B cell (primary cell): ENCODE data around the gene EGF. TPM values are rescaled to one million over a fixed set of nuclear protein-coding genes. Genes with fewer than 3 reads are reported as not detected.

Experiments
- ATAC-seq: fragments of 200-7000 bp; cut with Tn5 transposase; one replicate; pipeline ENCODE4 v1.10.0; 2021; ENCODE audit warnings: low read depth, mild to moderate bottlenecking, moderate number of reproducible peaks, moderate library complexity
- CTCF ChIA-PET: fragments of 350-600 bp; sonication (Branson Sonifier 250); formaldehyde crosslinking; loops from one replicate; lab custom pipeline; 2021; ENCODE audit warnings: antibody characterized with exemption, inconsistent platforms; lab: Charles Lee
- POLR2A ChIA-PET: fragments of 350-600 bp; sonication (Branson Sonifier 250); formaldehyde crosslinking; loops from one replicate; lab custom pipeline; 2021; ENCODE audit warnings: antibody characterized with exemption; lab: Charles Lee
- DNase-seq: peaks from one replicate; pipeline ENCODE4 v3.0.0; 2013
- H2AFZ ChIP-seq: 2 replicates; pipeline ENCODE4 v1.6.1; 2012; ENCODE audit warnings: mild to moderate bottlenecking, low read depth, low read length; ENCODE audit not compliant: insufficient read depth, poor library complexity, severe bottlenecking
- H3K27ac ChIP-seq, 2 donors: 1 replicate in 1 of 2; 2 replicates in 1 of 2; pipeline ENCODE4 v1.5.1; 2012 to 2013; ENCODE audit warnings: low read length in 2 of 2, mild to moderate bottlenecking in 2 of 2, moderate library complexity in 1 of 2
- H3K27me3 ChIP-seq, 4 experiments: fragments of 200-600 bp in 1 of 4; sonication (generic) in 1 of 4; replicated peaks in 1 of 4; 1 replicate in 2 of 4; 2 replicates in 2 of 4; pipeline versions ENCODE4 v1.6.1 to v1.7.0; 2013 to 2016; ENCODE audit warnings: low read length in 3 of 4, mild to moderate bottlenecking in 2 of 4, mixed read lengths in 1 of 4, moderate library complexity in 1 of 4; ENCODE audit not compliant: insufficient read depth in 4 of 4, control insufficient read depth in 3 of 4; ENCODE audit errors: control extremely low read depth in 1 of 4
- H3K36me3 ChIP-seq, 2 experiments: replicated peaks in 1 of 2; 1 replicate in 1 of 2; 2 replicates in 1 of 2; pipeline versions ENCODE4 v1.6.1 to v1.7.1; 2013; ENCODE audit warnings: low read length in 1 of 2; ENCODE audit not compliant: insufficient read depth in 2 of 2, control insufficient read depth in 1 of 2; ENCODE audit errors: control extremely low read depth in 1 of 2, extremely low read depth in 1 of 2
- H3K4me1 ChIP-seq, 2 donors: fragments of 200-600 bp in 1 of 2; sonication (generic) in 1 of 2; 1 replicate in 1 of 2; 2 replicates in 1 of 2; pipeline versions ENCODE4 v1.5.1 to v1.6.1; 2013 to 2017; ENCODE audit warnings: low read length in 2 of 2; ENCODE audit not compliant: control insufficient read depth in 2 of 2, insufficient read depth in 2 of 2
- H3K4me2 ChIP-seq: replicated peaks from 2 replicates; pipeline ENCODE3; 2012; ENCODE audit warnings: mild to moderate bottlenecking, low read depth, low read length; ENCODE audit not compliant: poor library complexity, severe bottlenecking
- H3K4me3 ChIP-seq, 5 experiments: fragments of 200-600 bp in 1 of 5; sonication (generic) in 1 of 5; 1 replicate in 3 of 5; 2 replicates in 2 of 5; pipeline versions ENCODE4 v1.5.1 to v1.7.0; 2011 to 2016; ENCODE audit warnings: low read length in 4 of 5, mild to moderate bottlenecking in 4 of 5, low read depth in 2 of 5, control low read depth in 1 of 5, moderate library complexity in 1 of 5; ENCODE audit not compliant: insufficient read depth in 1 of 5; ENCODE audit errors: control extremely low read depth in 1 of 5, extremely low read depth in 1 of 5
- H3K79me2 ChIP-seq: fragments of 200-600 bp; sonication (generic); one replicate; pipeline ENCODE4 v1.6.0; 2016; ENCODE audit warnings: low read length; ENCODE audit not compliant: control insufficient read depth, insufficient read depth
- H3K9ac ChIP-seq: fragments of 200-600 bp; sonication (generic); 2 replicates; pipeline ENCODE4 v1.6.1; 2017; ENCODE audit warnings: mild to moderate bottlenecking, low read length, moderate library complexity
- H3K9me3 ChIP-seq, 3 donors: one replicate each; pipeline versions ENCODE4 v1.6.1 to v1.7.1; 2013; ENCODE audit warnings: low read length in 2 of 3; ENCODE audit not compliant: control insufficient read depth in 2 of 3, insufficient read depth in 1 of 3; ENCODE audit errors: control extremely low read depth in 1 of 3
- H4K20me1 ChIP-seq: 2 replicates; pipeline ENCODE4 v1.6.0; 2012; ENCODE audit warnings: mild to moderate bottlenecking, low read length; ENCODE audit not compliant: insufficient read depth, control insufficient read depth, poor library complexity, severe bottlenecking
- H3K27ac Mint-ChIP-seq: one replicate; pipeline ENCODE4 v1.8.0; 2021; ENCODE audit warnings: mixed read lengths
- H3K27me3 Mint-ChIP-seq: one replicate; pipeline ENCODE4 v1.8.0; 2021; ENCODE audit warnings: mixed read lengths
- H3K4me1 Mint-ChIP-seq: one replicate; pipeline ENCODE4 v1.8.0; 2021; ENCODE audit warnings: mixed read lengths
- H3K4me3 Mint-ChIP-seq: one replicate; pipeline ENCODE4 v1.8.0; 2021; ENCODE audit warnings: mixed read lengths
- H3K9me3 Mint-ChIP-seq: one replicate; pipeline ENCODE4 v1.8.0; 2022; ENCODE audit warnings: mixed read lengths; ENCODE audit not compliant: insufficient read depth
- CTCF ChIP-seq: fragments of 200-600 bp; IDR thresholded peaks from one replicate; pipeline ENCODE4 v1.8.0; 2022; ENCODE audit warnings: antibody characterized with exemption, mild to moderate bottlenecking
- EZH2 ChIP-seq: IDR thresholded peaks from 2 replicates; pipeline ENCODE4 v1.6.1; 2012; ENCODE audit warnings: borderline replicate concordance, low read depth, mild to moderate bottlenecking, moderate library complexity, low read length; ENCODE audit not compliant: insufficient read depth, poor library complexity, severe bottlenecking
- WGBS: methylation state at CpG from one replicate; pipeline ENCODE4 v1.1.5; 2013; ENCODE audit warnings: missing lambda C conversion rate; ENCODE audit not compliant: insufficient coverage; 5-methylcytosine and 5-hydroxymethylcytosine counted together
- intact Hi-C: fragments of 100-400 bp; cut with micrococcal nuclease; formaldehyde crosslinking; loops from one replicate; pipeline ENCODE4 v1.10.0; 2022
- polyA plus RNA-seq: library from polyadenylated mRNA; depleted of rRNA; stranded (reverse); fragments of >200 nt; gene quantifications from 2 replicates; pipeline ENCODE4 v1.2.3, GENCODE V29; 2012
- total RNA-seq, 2 donors: library from RNA; stranded (reverse); fragments of 120-200 nt in 1 of 2; gene quantifications; 1 replicate in 1 of 2; 2 replicates in 1 of 2; pipeline versions ENCODE4 v1.2.3 to v1.2.4, GENCODE V29; 2013 to 2022

Gene EGF
- total and polyA plus RNA-seq, 2 donors (not counting 1 experiment from before 2014, with no cell fraction given): not detected

- peaks cover 0 to 2% (median 0%) of the 10 kb centered on the region in 4 experiments for H3K27me3 ChIP-seq
- no peak overlapping the region for H3K27ac Mint-ChIP-seq
Observed at GRCh38 chr4:109887071-109887470, 25.6 kb upstream of the EGF start.

DNA sequence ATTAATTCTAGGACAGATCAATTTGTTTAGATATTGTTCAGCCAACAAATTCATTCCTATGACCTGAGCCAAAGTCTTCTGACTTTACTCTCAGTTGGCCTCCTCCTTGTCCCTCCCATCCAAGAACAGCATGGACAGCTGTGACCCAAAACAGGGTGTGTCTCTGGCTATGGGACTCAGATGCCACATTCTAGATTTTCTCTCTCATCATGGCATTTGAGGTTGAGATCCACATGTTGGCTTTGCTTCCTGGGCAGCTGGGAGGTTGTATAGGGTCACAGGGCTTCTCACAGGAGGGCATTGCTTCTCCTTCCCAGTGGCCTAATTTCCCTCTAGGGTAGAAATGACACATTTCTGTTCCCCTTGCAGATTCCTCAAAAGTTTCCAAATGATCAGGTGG, 22.6 kb upstream of the EGF start:
- Histone ChIP-seq H3K9ac (no peak overlapping the region), H3K79me2 (no peaks in the 10 kb centered on the region), H3K36me3 (no peaks in the 10 kb centered on the region), H2AFZ (no peak overlapping the region), H3K27ac (no peak overlapping the region), H3K27me3 (peaks cover 0 to 2% (median 0%) of the 10 kb centered on the region in 4 experiments), H3K9me3 (no peaks in the 10 kb centered on the region), H3K4me2 (no peak overlapping the region), H3K4me1 (no peaks in the 10 kb centered on the region), H3K4me3 (no peak overlapping the region), H4K20me1 (no peaks in the 10 kb centered on the region)
- Mint-ChIP-seq H3K9me3 (peaks cover 3% of the 10 kb centered on the region), H3K4me1 (no peaks in the 10 kb centered on the region), H3K27ac (no peak overlapping the region), H3K4me3 (no peak overlapping the region), H3K27me3 (peaks cover 5% of the 10 kb centered on the region)
- no peak for DNase-seq
- TF ChIP-seq EZH2 (no peak), CTCF (no peak)
- ATAC-seq: no peak
- ChIA-PET CTCF (no interaction called here), POLR2A (no interaction called here)
- intact Hi-C loops: no loop called here

More at GRCh38 chr4:109887071-109887470, 25.6 kb upstream of the EGF start:
- Histone ChIP-seq H3K9me3 (no peaks in the 10 kb centered on the region), H3K4me1 (no peaks in the 10 kb centered on the region), H3K27ac (no peak overlapping the region), H2AFZ (no peak overlapping the region), H3K4me2 (no peak overlapping the region), H3K4me3 (no peak overlapping the region), H3K36me3 (no peaks in the 10 kb centered on the region), H3K9ac (no peak overlapping the region), H4K20me1 (no peaks in the 10 kb centered on the region), H3K79me2 (no peaks in the 10 kb centered on the region)
- ATAC-seq: no peak
- 24% methylated on average over 2 of the region's 6 CpGs for WGBS
- Mint-ChIP-seq H3K27me3 (peaks cover 5% of the 10 kb centered on the region), H3K9me3 (peaks cover 1% of the 10 kb centered on the region), H3K4me1 (no peaks in the 10 kb centered on the region), H3K4me3 (no peak overlapping the region)
- TF ChIP-seq EZH2 (no peak), CTCF (no peak)
- ChIA-PET POLR2A (no interaction called here), CTCF (no interaction called here)
- DNase-seq: no peak
- intact Hi-C loops: no loop called here
